NCI-H526 treated with DMSO at 0.1 percent for 48 hours (cell line): ENCODE results near the gene ERMN.
"Not testable (repeated sequence)": the region's sequence is repeated elsewhere in the genome, so short reads cannot be mapped to it uniquely, and the experiment has no call there.

Experiments used
- DNase-seq: peaks from one replicate; lab custom pipeline; 2025; lab: John Stamatoyannopoulos, UW

Gene ERMN, protein sequence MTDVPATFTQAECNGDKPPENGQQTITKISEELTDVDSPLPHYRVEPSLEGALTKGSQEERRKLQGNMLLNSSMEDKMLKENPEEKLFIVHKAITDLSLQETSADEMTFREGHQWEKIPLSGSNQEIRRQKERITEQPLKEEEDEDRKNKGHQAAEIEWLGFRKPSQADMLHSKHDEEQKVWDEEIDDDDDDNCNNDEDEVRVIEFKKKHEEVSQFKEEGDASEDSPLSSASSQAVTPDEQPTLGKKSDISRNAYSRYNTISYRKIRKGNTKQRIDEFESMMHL

GRCh38 chr2:157325786-157326185, at the start of gene ERMN:
Gene ERMN, minus strand, starts transcription at chr2:157325824. Its CDS starts 182 bp downstream, at chr2:157325642.
- DNase-seq, result peak; percentile 35

- no peak for DNase-seq
Observed at GRCh38 chr2:157375384-157375783, 49.8 kb upstream of the ERMN start.

GRCh38 chr2:157368508-157368907, 42.9 kb upstream of the ERMN start:
- DNase-seq, result not testable (repeated sequence)

DNA sequence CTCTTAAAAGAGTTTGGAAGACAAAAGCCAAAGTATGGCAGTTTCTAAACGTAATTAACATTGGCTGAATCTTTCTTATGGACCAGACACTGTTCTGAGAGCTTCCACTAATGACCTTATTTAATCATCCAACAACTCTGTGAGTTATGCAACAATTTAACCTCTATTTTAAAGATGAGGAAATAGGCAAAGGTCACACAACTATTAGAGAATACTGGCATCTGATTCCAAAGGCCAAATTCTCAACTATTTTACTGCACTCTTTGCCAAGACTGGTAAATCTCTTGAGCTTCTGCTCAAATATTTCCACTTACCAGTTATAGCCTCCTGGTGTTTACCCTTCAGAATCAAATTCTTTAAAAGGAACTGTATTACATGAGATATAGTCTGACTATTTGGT, 42.1 kb upstream of the ERMN start:
- DNase-seq, result no peak

- no peak for DNase-seq
Observed at GRCh38 chr2:157364257-157364974, 38.8 kb upstream of the ERMN start.

- no peak for DNase-seq
Observed at GRCh38 chr2:157363612-157364101, 38.0 kb upstream of the ERMN start.

GRCh38 chr2:157362627-157363026, 37.0 kb upstream of the ERMN start:
- no peak for DNase-seq

GRCh38 chr2:157361526-157361925, 35.9 kb upstream of the ERMN start:
- no peak for DNase-seq

DNA sequence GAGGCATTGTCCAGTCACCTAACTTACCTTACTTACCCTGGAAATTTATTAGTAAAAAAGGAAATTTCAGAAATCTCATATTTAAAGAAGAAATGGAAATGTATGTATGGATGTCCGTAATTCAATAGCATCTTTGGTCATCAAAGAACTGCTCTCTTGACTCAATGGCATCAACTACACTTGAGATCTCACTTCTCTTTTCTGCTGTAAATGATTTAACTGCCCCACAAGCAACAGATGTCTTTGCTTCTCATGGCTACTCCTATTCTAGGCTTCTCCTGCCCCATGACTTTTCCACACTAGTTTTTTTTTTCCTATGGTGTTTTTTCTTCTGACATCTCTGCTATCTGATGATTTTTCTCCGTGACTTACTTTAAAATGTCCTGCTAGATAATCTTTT, 34.0 kb upstream of the ERMN start:
- DNase-seq, result no peak

DNA sequence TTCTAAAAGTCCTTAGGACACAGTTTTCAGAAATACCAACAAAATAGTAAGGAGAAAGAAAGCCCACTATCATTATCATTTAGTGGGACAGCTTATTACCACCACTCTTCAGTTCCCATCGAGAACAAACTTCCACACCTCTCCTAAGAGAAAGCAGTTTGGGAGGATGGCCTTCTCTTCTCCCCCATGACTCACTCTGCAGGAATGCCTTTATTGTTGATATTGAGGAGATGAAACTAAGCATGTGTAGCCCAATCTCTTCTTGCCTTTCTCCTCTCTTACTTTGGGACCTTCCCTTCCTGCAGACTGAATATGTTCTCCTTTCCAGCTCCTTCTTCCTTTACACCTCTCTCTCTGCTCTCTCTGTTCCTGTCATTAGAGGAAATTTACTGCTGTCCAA, 30.0 kb upstream of the ERMN start:
- no peak for DNase-seq

DNA sequence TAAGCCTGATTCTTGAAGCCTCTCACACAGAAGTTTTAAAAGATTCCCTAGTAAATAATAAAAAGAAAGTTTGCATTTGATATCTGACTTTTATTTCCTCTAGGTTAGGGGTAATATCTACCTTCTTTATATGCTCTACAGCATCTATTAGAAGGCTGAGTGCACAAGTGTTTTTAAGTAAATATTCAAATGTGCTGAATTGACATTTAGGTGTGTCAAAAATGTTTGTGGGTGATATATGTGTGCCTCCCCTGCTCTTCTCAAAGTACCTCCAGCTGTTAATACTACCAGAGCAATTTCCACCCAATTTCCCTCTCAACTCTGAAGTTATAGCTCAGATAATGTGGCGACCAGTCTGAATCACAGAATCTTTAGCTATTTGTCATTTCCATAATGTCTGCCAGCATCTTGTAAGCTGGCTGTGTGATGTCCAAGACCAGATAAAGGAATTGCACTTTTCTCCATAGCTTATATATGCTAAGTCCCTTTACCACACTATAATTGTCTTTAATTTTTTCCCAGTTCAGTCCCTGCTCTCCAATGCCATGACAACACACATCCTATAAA, 24.4 kb upstream of the ERMN start:
- DNase-seq, result no peak

- no peak for DNase-seq
Observed at GRCh38 chr2:157348291-157348921, 22.8 kb upstream of the ERMN start.

DNA sequence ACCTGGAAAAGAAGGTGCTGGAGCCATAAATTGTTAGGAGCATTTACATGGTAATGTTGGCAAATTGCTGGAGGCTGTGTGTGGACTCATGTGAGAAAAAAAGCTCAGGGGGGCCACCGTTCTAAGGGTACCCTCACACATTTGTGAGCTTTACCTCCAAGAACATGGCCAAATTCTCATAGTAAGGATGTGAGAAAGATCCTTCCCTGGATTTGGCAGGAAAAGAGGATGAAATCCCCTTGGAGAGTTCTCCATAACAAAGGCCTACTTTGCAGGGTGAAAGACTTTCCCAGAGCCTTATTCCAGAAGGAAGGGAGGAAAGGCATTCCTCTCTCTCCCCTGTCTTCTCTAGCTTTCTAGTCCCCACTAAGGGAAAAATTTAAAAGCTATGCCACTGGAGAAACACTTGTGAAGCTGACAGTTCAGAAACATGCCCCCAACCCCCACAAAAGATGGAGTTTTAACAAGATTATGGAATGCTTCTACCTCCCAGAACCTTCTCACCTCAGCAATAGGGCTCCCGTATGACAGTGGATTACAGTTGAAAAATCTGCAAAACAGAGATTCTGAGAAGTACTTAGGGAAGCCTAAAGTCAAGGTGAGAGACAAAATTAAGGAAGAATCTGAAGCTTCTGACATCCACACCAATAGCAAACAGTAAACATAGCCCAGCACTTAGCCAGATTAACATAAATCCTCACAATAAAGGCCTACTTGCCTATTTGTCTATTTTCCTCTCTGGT, 20.2 kb upstream of the ERMN start:
- no peak for DNase-seq

DNA sequence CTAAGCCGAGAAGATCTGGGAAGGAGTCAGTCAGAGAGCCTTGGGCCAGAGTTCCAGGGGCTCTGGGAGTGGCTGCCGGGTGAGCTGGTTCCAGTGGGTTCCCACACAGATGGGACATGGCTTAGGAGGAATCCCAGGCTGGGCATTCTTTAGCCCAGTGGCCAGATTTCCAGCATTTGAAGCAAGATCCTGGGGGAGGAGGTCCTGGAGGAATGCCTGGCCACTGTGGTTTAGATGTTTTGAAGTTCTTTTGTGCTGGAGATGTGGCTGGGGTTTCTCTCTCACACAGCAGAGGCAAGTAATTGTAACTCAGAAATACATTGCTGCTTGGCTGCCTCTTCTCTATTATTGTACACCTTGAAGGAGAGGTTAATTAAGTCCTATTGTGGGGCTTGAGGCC, 15.8 kb upstream of the ERMN start:
- not testable (repeated sequence) for DNase-seq

DNA sequence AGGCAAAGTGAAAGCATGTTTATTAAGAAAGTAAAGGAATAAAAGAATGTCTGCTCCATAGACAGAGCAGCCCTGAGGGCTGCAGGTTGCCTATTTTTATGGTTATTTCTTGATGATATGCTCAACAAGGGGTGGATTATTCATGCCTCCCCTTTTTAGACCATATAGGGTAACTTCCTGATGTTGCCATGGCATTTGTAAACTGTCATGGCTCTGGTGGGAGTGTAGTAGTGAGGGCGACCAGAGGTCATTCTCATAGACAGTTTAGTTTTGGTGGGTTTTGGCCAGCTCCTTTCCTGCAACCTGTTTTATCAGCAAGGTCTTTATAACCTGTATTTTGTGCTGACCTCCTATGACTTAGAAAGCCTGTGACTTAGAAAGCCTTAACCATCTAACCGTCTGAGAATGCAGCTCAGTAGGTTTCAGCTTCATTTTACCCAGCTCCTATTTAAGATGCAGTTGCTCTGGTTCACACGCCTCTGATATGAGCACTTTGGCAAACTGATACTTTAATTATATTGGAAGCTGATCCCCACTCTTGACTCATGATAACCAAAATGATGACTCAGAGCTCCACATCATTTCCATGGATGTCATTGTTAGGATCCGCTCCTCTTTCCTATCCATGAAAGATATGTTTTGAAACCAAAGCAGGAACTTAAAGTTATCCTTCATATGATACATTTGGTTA, 14.5 kb upstream of the ERMN start:
- DNase-seq, result no peak

DNA sequence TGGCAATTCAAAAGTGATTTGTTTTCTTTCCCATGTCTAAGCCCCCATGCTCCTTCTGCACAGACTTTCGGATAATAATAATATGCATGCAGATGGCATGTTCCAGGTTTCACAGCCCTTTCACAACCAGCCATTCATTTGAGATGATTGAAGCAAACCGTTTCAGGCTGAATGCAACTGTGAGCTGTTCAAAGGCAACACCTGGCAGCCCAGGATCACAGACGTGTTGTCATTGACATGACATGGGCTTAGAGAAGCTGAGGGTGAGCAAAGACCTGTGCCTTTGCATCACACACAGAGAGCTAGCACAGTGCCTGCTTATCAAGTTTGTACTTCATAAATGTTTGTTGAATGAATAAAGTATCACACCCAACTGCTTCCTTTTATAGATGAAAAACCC, 12.4 kb upstream of the ERMN start:
- DNase-seq, result no peak

DNA sequence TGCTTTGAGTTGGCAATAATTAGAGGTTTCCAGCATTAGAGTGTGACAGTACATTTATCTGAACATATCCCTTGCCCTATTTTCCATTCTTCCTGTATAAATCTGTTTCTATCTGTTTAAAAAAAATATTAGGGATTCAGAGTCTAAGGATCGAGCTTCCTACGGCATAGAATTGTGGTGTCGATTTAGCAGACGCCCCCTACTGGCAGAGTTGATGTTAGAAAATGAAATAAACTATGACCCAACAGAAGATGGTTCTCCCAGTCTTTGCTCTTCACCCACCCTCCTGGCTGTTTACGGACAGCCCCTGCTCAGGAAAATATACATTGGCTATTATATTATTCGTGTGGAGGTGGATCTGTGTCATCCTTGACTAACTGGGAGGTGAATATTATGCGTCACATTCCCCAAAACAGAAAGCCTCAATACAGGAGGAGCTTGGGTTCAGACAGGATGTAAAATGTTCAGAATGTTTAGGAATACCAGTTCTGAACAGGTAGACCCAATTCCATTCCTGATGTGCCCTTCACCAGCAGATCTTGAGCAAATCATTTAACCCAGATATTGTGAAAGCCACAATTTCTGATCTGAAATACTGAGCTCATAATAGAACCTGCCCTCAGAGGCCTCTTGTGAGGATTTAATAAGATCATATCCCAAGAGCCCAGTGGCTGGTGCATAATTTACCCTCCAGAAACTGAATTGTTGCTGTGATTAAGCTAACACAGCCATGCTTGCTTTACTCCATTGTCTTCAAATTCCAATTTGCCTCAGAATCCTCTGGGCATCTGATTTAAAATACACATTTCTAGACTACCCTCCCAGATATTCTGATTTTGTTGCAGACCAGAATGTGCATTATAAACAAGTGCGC, 10.8 kb upstream of the ERMN start:
- DNase-seq, result no peak

DNA sequence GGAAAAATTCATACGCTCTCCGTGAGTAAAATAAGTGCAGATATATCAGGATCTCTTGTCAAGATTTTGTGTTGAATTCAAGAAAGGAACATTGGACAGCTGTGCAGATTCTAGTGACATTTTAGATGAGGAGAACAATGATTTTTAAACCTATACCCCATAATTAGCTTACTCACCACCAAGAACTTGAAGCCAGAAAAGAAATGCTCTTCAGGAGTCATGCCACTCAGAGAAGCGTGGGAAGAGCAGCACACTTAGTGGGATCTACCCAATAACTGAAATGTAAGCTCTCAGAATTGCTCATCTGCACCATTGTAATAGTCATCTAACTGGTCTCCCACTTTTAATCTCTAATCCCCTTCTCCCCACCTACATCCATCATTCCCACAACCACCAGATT, 9.2 kb upstream of the ERMN start:
- DNase-seq, result no peak

DNA sequence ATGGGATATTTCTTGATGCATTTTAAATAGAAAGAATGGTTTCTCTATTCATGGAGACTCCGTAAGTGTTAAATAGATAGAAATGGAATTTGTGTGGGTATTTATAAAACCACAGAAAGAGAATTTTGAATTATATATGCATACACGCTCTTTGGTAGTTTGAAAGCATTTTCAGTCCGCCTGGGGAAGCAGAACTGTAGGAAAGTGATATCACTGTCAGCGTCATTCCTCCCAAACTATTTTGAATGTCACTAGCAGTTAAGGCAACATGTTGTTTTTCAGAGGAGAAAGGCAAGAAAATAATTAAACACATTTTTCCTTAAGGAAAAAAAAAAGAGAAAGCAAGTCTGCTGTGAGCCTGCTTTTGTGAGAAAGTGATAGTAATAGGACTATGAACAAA, 8.7 kb upstream of the ERMN start:
- DNase-seq, result no peak

GRCh38 chr2:157333304-157334047, 7.9 kb upstream of the ERMN start:
- no peak for DNase-seq
